Measurements from ENCODE around the gene ARFGAP3.

GRCh38 chr22:42834177-42834949, 22.7 kb downstream of the ARFGAP3 start:
- TF ChIP-seq CTCF (conservative IDR thresholded peaks at IDR 0.05; ENCODE audit: low read length) (no peak), EZH2phosphoT487 (IDR thresholded peaks at IDR 0.05; ENCODE audit: borderline replicate concordance) (no peak)

Measured in Loucy (cell line).